Endodermal cell (in vitro differentiated cells): Measurements from ENCODE around the gene ARHGAP29. TPM values are rescaled to one million over a fixed set of nuclear protein-coding genes. Genes with fewer than 3 reads are reported as not detected.
A peak's percentile ranks its signal among the peaks of the same experiment; 100 is the strongest.

Experiments used
- DNase-seq: peaks from one replicate; pipeline ENCODE4 v3.0.0-alpha.2; 2017
- H3K27ac ChIP-seq: 2 replicates; pipeline ENCODE4 v1.5.1; 2013; ENCODE audit warnings: mild to moderate bottlenecking, low read depth, low read length, moderate library complexity
- H3K27me3 ChIP-seq: 2 replicates; pipeline ENCODE4 v1.6.1; 2013; ENCODE audit warnings: mild to moderate bottlenecking, low read length, moderate library complexity; ENCODE audit not compliant: insufficient read depth, control insufficient read depth, poor library complexity, severe bottlenecking
- H3K36me3 ChIP-seq: 2 replicates; pipeline ENCODE4 v1.7.0; 2013; ENCODE audit warnings: mild to moderate bottlenecking, low read length, moderate library complexity; ENCODE audit not compliant: control insufficient read depth, insufficient read depth
- H3K4me1 ChIP-seq: one replicate; pipeline ENCODE4 v1.7.0; 2013; ENCODE audit warnings: low read length; ENCODE audit not compliant: control insufficient read depth, insufficient read depth
- H3K4me3 ChIP-seq: 2 replicates; pipeline ENCODE4 v1.5.1; 2013; ENCODE audit warnings: mild to moderate bottlenecking, low read length, moderate library complexity
- H3K9ac ChIP-seq: 2 replicates; pipeline ENCODE4 v1.6.1; 2013; ENCODE audit warnings: mild to moderate bottlenecking, low read length, moderate library complexity; ENCODE audit not compliant: poor library complexity, severe bottlenecking; ENCODE audit errors: extremely low read depth
- H3K9me3 ChIP-seq: 2 replicates; pipeline ENCODE4 v1.6.1; 2013; ENCODE audit warnings: mild to moderate bottlenecking, low read length, moderate library complexity; ENCODE audit not compliant: control insufficient read depth
- H3K27ac Mint-ChIP-seq: 2 replicates; pipeline ENCODE4 v1.8.0; 2020; ENCODE audit warnings: mixed read lengths
- H3K27me3 Mint-ChIP-seq: 2 replicates; pipeline ENCODE4 v1.8.0; 2021; ENCODE audit warnings: mild to moderate bottlenecking, mixed read lengths; ENCODE audit not compliant: insufficient read depth
- H3K36me3 Mint-ChIP-seq: 2 replicates; pipeline ENCODE4 v1.8.0; 2020; ENCODE audit warnings: low read depth, mixed read lengths
- H3K4me1 Mint-ChIP-seq: 2 replicates; pipeline ENCODE4 v1.8.0; 2020; ENCODE audit warnings: mixed read lengths
- H3K4me3 Mint-ChIP-seq: 2 replicates; pipeline ENCODE4 v1.8.0; 2020; ENCODE audit warnings: mild to moderate bottlenecking, moderate library complexity, mixed read lengths
- H3K9me3 Mint-ChIP-seq: 2 replicates; pipeline ENCODE4 v1.8.0; 2020; ENCODE audit warnings: mild to moderate bottlenecking, mixed read lengths
- WGBS, 2 experiments: methylation state at CpG; one replicate each; pipeline versions ENCODE4 v1.1.5 to v1.1.7; 2013; ENCODE audit warnings: missing lambda C conversion rate in 2 of 2, mixed read lengths in 1 of 2; ENCODE audit not compliant: insufficient coverage in 1 of 2, insufficient read length in 1 of 2; 5-methylcytosine and 5-hydroxymethylcytosine counted together
- total RNA-seq, 2 donors: library from RNA; stranded (reverse); fragmentation: NEBNext Ultra II Directional in 1 of 2; extraction: Animal tissue kit (Norgen Biotek cat#: 25700) in 1 of 2; gene quantifications; 2 replicates in 1 of 2; 3 replicates in 1 of 2; pipeline ENCODE4 v1.2.1, GENCODE V29; 2021
- TF ChIP-seq, protein P1 (sequence below): fragments of 200-600 bp; sonication (generic); conservative IDR thresholded peaks from 2 replicates; pipeline ENCODE4 v1.5.0; 2021; ENCODE audit warnings: antibody characterized with exemption, mild to moderate bottlenecking

The ARHGAP29 gene
- total RNA-seq, 2 donors from 2014 or later, result 31.5 to 38.9 TPM

DNA sequence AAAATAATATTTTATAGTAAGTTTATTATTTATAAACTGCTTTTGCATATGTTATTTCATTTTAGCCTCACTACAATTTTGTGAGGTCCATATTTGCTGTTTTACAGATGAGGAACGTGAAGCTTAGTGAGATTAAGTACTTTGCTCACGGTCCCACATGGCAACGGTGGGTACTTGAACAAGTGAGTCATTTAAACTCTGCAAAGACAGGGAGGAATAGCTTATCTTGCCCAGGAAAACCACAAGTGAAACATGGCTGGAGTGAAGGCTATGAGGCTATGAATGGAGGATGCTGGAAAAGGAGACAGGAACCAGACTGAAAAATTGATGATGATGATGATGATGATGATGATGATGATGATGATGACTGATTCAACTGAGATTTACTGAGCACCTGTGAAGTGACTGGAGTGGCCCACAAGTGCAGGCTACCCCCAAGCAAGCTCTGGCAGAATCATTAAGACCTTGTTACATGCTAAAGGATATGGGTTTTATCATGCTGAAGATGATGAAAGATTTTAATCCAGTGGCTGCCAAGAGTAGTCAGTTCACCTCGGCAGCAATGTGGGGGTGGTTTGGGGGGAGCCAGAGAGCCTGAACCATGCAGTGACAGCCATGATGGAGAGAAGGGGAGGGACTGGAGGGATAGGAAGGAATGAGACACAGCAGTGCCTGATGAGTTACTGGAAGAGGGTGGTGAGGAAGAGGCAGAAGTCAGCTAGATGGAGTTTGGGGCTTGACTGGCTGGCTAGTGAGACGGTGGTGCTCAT lies 115.0 kb downstream of the ARHGAP29 start:
- H3K36me3 ChIP-seq, result no peaks in the 10 kb centered on the region
- no peaks in the 10 kb centered on the region for H3K27me3 ChIP-seq
- Mint-ChIP-seq H3K36me3 (no peaks in the 10 kb centered on the region), H3K27me3 (no peaks in the 10 kb centered on the region), H3K4me3 (no peak overlapping the region), H3K4me1 (peaks cover 51% of the 10 kb centered on the region), H3K27ac (no peak overlapping the region), H3K9me3 (no peaks in the 10 kb centered on the region)
- no peak overlapping the region for H3K27ac ChIP-seq
- WGBS, 2 experiments, result 94 to 96% methylated on average over 5 of the region's 5 CpGs
- no peak overlapping the region for H3K4me3 ChIP-seq
- peak; percentile 19 for DNase-seq
- H3K9me3 ChIP-seq, result no peaks in the 10 kb centered on the region
- H3K4me1 ChIP-seq, result peaks cover 51% of the 10 kb centered on the region
- TF ChIP-seq, protein P1, sequence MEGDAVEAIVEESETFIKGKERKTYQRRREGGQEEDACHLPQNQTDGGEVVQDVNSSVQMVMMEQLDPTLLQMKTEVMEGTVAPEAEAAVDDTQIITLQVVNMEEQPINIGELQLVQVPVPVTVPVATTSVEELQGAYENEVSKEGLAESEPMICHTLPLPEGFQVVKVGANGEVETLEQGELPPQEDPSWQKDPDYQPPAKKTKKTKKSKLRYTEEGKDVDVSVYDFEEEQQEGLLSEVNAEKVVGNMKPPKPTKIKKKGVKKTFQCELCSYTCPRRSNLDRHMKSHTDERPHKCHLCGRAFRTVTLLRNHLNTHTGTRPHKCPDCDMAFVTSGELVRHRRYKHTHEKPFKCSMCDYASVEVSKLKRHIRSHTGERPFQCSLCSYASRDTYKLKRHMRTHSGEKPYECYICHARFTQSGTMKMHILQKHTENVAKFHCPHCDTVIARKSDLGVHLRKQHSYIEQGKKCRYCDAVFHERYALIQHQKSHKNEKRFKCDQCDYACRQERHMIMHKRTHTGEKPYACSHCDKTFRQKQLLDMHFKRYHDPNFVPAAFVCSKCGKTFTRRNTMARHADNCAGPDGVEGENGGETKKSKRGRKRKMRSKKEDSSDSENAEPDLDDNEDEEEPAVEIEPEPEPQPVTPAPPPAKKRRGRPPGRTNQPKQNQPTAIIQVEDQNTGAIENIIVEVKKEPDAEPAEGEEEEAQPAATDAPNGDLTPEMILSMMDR, result no peak
- no peak overlapping the region for H3K9ac ChIP-seq

Other genes with a start within 250 kb of the ARHGAP29 start
- 1 to 10 TPM; 1.6 to 1.7 TPM for gene ABCA4, start 116.4 kb downstream of the ARHGAP29 start, total RNA-seq
- gene ABCD3, start 180.8 kb upstream of the ARHGAP29 start, total RNA-seq, result 10 to 100 TPM; 28.1 to 33.3 TPM